OCI-LY3 (cell line): ENCODE results near the gene GAS1.

Experiments used
- H2AFZ ChIP-seq: fragments of 200-600, 300-600 bp; shearing (Covaris generic); 2 replicates; pipeline ENCODE4 v1.6.0; 2014; ENCODE audit warnings: antibody characterized with exemption, low read depth, low read length
- H3K27ac ChIP-seq: fragments of 200-600, 300-600 bp; sonication (generic); 2 replicates; pipeline ENCODE4 v1.5.1; 2014; ENCODE audit warnings: mild to moderate bottlenecking, low read length, moderate library complexity, mixed read lengths
- H3K27me3 ChIP-seq: fragments of 200-600, 300-600 bp; sonication (generic); 2 replicates; pipeline ENCODE4 v1.6.1; 2014; ENCODE audit warnings: low read depth, low read length, mixed read lengths
- H3K36me3 ChIP-seq: fragments of 200-600, 300-600 bp; sonication (generic); replicated peaks from 2 replicates; pipeline ENCODE3; 2014; ENCODE audit warnings: low read depth, low read length, mixed read lengths
- H3K4me1 ChIP-seq: fragments of 300-600, 200-600 bp; sonication (generic); 2 replicates; pipeline ENCODE4 v1.6.1; 2014; ENCODE audit warnings: low read length, mixed read lengths
- H3K4me2 ChIP-seq: fragments of 200-600, 300-600 bp; sonication (generic); 2 replicates; pipeline ENCODE4 v1.6.1; 2014; ENCODE audit warnings: low read length, mixed read lengths
- H3K4me3 ChIP-seq: fragments of 300-600, 200-600 bp; sonication (generic); 2 replicates; pipeline ENCODE4 v1.5.1; 2014; ENCODE audit warnings: antibody characterized with exemption, mild to moderate bottlenecking, low read length, moderate library complexity
- H3K79me2 ChIP-seq: fragments of 300-600, 200-600 bp; shearing (Covaris generic); 2 replicates; pipeline ENCODE4 v1.6.1; 2014; ENCODE audit warnings: mild to moderate bottlenecking, low read length, mixed read lengths
- H3K9ac ChIP-seq: fragments of 300-600, 200-600 bp; shearing (Covaris generic); 2 replicates; pipeline ENCODE4 v1.6.0; 2014; ENCODE audit warnings: mild to moderate bottlenecking, low read length, moderate library complexity
- H3K9me3 ChIP-seq: fragments of 200-600, 300-600 bp; shearing (Covaris generic); 2 replicates; pipeline ENCODE4 v1.6.1; 2014; ENCODE audit warnings: low read length, mixed read lengths; ENCODE audit not compliant: insufficient read depth
- H4K20me1 ChIP-seq: fragments of 200-600, 300-600 bp; sonication (generic); 2 replicates; pipeline ENCODE4 v1.6.1; 2016; ENCODE audit warnings: low read length, mixed read lengths; ENCODE audit not compliant: insufficient read depth
- CTCF ChIP-seq: fragments of 200-600, 300-600 bp; sonication (generic); IDR thresholded peaks from 2 replicates; pipeline ENCODE4 v1.5.1; 2014; ENCODE audit warnings: antibody characterized with exemption, low read length, low read depth
- EZH2phosphoT487 ChIP-seq: fragments of 200-600 bp; shearing (Covaris generic); IDR thresholded peaks from 2 replicates; pipeline ENCODE4 v1.6.1; 2018; ENCODE audit warnings: antibody characterized with exemption, mixed run types, low read depth

The GAS1 gene

DNA sequence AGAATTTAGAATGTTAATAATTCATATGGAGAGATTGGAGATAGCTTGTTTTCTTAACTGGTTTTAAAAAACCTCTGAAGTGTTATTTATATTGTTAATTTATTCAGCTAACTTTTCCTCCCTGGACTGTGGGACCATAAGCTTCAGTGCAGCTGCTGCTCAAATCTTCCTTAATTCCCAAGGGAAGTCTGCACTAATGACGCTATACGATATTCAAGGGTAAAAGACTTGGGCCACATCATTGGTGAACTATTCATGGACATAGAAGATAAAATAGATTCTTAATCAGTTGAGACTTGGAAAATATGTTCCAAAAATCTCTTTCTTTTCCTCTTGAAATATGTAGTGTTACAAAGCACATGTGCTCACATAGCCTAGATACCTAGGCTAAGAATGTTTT, 31.1 kb upstream of the GAS1 start:
- H3K4me1 ChIP-seq, result no peaks in the 10 kb centered on the region
- no peaks in the 10 kb centered on the region for H4K20me1 ChIP-seq
- no peaks in the 10 kb centered on the region for H3K79me2 ChIP-seq
- no peak overlapping the region for H3K4me2 ChIP-seq
- H3K9ac ChIP-seq, result no peak overlapping the region
- H3K36me3 ChIP-seq, result no peaks in the 10 kb centered on the region
- H3K4me3 ChIP-seq, result no peak overlapping the region
- no peak overlapping the region for H2AFZ ChIP-seq
- no peaks in the 10 kb centered on the region for H3K27me3 ChIP-seq
- H3K27ac ChIP-seq, result no peak overlapping the region
- no peaks in the 10 kb centered on the region for H3K9me3 ChIP-seq
- TF ChIP-seq EZH2phosphoT487, result no peak
- no peak for TF ChIP-seq CTCF

DNA sequence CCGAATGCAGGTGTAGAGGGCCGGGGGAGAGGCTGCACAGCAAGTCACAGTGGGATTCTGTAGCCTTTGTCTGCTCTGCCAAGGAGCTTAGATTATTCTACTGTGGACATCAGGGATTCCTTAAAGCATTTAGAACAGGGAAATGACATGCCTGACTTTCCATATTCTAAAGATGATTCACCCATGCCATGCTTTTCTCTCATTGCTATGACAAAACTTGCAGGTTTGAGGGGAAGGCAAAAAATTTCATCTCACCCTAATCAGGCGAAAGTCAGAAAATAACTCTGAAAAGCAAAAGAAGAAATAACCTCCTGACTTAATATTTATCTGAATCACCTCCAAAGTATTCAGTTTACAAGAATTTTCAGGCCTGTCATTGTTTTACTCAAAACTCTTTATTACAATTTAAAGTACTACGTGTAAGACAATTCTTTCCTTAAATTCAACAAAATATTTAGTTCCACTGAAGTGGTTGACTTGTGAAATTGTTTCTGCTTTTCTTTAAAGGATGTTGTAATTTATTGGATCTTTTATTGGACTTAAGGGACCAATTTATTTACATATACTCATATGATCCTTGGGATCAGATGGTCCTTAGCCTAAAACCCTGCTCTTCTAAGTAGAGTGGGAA, 30.0 kb upstream of the GAS1 start:
- Histone ChIP-seq H3K79me2 (no peaks in the 10 kb centered on the region), H3K9me3 (no peaks in the 10 kb centered on the region), H4K20me1 (no peaks in the 10 kb centered on the region), H3K4me3 (no peak overlapping the region), H3K27me3 (no peaks in the 10 kb centered on the region), H3K9ac (no peak overlapping the region), H3K4me2 (no peak overlapping the region), H3K27ac (no peak overlapping the region), H3K4me1 (no peaks in the 10 kb centered on the region), H3K36me3 (no peaks in the 10 kb centered on the region), H2AFZ (no peak overlapping the region)
- TF ChIP-seq EZH2phosphoT487 (no peak), CTCF (no peak)

DNA sequence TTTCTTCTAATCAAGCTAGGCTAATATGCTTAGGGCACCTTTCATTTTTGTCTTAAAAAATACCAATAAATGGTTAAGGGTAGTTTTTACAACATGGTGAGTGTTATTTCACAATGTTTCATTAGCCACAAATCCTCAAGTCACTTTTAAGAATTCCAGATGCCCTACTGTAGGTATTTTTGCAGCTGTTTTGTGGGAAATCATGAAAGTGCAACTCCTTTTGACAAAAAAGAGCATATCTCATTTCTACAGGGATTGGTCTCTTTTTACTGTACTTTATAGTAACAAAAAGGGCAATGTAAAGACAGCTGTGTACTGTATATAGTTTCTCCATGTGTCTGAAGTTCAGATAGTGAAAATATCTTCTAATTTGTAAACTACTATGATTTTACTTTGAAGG, 28.3 kb upstream of the GAS1 start:
- TF ChIP-seq EZH2phosphoT487 (no peak), CTCF (no peak)
- H3K4me3 ChIP-seq, result no peak overlapping the region
- no peak overlapping the region for H2AFZ ChIP-seq

DNA sequence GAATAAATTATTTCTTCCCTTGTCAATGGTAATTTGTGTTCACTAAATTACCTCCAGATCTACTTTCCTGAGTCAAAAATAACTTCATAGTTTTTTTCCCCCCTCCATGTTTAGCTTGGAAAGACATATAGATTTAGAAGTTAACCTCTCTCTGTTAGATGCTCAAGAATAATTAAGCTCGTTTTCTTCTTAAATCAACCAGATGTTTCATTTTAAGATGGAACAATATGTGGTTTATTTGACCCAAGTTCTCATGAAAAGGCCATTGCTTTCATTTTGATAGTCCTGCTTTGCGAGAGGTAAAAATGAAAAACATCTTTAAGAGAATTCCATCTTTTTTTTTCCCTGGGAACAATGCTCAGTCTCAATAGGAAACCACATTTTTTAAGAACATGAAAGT, 27.7 kb upstream of the GAS1 start:
- H3K79me2 ChIP-seq, result no peaks in the 10 kb centered on the region
- no peak overlapping the region for H2AFZ ChIP-seq
- no peaks in the 10 kb centered on the region for H3K27me3 ChIP-seq
- H3K4me1 ChIP-seq, result no peaks in the 10 kb centered on the region
- no peaks in the 10 kb centered on the region for H3K36me3 ChIP-seq
- no peak overlapping the region for H3K9ac ChIP-seq
- no peaks in the 10 kb centered on the region for H4K20me1 ChIP-seq
- H3K27ac ChIP-seq, result no peak overlapping the region
- H3K4me2 ChIP-seq, result no peak overlapping the region
- no peak overlapping the region for H3K4me3 ChIP-seq
- TF ChIP-seq EZH2phosphoT487 (no peak), CTCF (no peak)
- no peaks in the 10 kb centered on the region for H3K9me3 ChIP-seq

More for the DNA sequence above, 28.3 kb upstream of the GAS1 start:
- no peak overlapping the region for H3K4me2 ChIP-seq
- no peaks in the 10 kb centered on the region for H4K20me1 ChIP-seq
- H3K27ac ChIP-seq, result no peak overlapping the region
- H3K4me1 ChIP-seq, result no peaks in the 10 kb centered on the region
- no peaks in the 10 kb centered on the region for H3K9me3 ChIP-seq
- H3K9ac ChIP-seq, result no peak overlapping the region
- H3K36me3 ChIP-seq, result no peaks in the 10 kb centered on the region
- no peaks in the 10 kb centered on the region for H3K27me3 ChIP-seq
- no peaks in the 10 kb centered on the region for H3K79me2 ChIP-seq
